ENCODE results near the gene SLC35B2. TPM values are rescaled to one million over a fixed set of nuclear protein-coding genes. Genes with fewer than 3 reads are reported as not detected.
A peak's percentile ranks its signal among the peaks of the same experiment; 100 is the strongest.

SLC35B2 gene, protein sequence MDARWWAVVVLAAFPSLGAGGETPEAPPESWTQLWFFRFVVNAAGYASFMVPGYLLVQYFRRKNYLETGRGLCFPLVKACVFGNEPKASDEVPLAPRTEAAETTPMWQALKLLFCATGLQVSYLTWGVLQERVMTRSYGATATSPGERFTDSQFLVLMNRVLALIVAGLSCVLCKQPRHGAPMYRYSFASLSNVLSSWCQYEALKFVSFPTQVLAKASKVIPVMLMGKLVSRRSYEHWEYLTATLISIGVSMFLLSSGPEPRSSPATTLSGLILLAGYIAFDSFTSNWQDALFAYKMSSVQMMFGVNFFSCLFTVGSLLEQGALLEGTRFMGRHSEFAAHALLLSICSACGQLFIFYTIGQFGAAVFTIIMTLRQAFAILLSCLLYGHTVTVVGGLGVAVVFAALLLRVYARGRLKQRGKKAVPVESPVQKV
- 23.8 TPM for total RNA-seq
- long read RNA-seq, transcript SLC35B2-202 (4 exons, 2,043 nt), result major isoform, 66 of 79 reads
- long read RNA-seq, partial matches to known transcripts, result 8 of 79 reads
- long read RNA-seq, other reads (novel, unspliced or antisense), result 3 of 79 reads

DNA sequence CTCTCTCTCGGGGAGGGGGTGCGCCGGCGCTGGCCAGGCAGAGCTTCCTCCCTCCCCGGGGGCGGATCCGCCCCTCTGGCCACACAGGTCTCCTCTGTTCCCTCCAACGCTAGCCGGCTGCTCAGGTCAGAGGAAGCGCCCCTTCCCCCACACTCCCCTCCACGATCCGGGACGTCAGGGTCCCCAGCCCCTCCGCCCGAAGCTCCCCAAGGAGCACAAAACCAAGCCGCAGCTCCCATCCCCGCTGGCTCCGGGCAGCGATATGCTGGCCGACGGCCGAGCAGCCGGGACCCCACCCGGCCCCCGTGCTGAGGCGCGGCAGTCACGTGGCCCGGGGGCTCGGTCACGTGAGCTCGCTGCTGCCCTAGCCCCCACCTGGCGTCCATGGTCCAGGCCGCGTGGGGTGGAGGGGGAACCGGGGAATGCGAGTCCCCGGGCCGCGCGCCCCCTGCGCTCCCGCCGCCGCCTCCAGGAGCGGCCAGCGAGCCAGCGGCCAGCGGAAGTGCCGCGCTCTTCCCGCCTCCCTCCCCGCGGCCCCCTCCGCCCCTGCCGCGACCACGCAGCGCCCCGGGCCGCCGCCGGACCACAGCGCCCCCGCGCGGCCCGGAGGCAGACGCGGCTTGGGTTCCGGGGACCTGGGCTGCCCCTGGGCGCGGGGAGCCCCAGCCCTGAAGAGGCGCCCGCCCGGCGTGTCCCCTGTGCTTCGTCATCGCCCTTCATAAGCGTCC, at the start of gene SLC35B2:
Gene SLC35B2 (minus strand): TSS at position 504 of the 728 bp plus-strand sequence. CDS start 118 bp downstream, at position 386.
- H3K36me3 ChIP-seq, result peaks cover 59% of the 10 kb centered on the region
- ATAC-seq, result peak; percentile 88 to 91
- intact Hi-C loops (cut with DNase I), result no loop called here

DNA sequence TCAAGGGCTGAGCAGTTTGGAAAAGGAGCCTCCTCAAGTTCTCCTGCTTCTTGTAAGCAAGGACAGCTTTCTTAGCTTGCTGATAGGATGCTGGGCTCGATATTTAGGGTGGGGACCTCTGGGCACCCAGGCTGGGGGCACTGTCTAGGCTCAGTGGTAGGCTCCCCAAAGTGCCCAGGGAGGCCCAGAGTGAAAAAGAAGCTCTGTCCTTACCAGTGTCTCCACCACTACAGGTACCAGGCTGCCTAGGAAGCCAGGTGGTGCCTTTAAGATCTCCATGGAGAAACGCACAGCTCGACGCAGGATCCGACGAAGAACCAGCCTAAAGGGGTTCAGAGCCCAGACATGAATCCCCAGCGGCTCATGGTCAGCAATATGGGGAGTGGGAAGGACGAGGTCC, 49.4 kb upstream of the SLC35B2 start:
- TF ChIP-seq, protein P1, sequence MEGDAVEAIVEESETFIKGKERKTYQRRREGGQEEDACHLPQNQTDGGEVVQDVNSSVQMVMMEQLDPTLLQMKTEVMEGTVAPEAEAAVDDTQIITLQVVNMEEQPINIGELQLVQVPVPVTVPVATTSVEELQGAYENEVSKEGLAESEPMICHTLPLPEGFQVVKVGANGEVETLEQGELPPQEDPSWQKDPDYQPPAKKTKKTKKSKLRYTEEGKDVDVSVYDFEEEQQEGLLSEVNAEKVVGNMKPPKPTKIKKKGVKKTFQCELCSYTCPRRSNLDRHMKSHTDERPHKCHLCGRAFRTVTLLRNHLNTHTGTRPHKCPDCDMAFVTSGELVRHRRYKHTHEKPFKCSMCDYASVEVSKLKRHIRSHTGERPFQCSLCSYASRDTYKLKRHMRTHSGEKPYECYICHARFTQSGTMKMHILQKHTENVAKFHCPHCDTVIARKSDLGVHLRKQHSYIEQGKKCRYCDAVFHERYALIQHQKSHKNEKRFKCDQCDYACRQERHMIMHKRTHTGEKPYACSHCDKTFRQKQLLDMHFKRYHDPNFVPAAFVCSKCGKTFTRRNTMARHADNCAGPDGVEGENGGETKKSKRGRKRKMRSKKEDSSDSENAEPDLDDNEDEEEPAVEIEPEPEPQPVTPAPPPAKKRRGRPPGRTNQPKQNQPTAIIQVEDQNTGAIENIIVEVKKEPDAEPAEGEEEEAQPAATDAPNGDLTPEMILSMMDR (IDR thresholded peaks at IDR 0.05), result no peak
- no peak overlapping the region for H3K4me3 ChIP-seq
- H3K27ac ChIP-seq, result no peak overlapping the region
- H3K4me1 ChIP-seq, result peaks cover 1% of the 10 kb centered on the region
- H3K27me3 ChIP-seq (ENCODE audit: low read depth), result no peaks in the 10 kb centered on the region
- ATAC-seq (no peak), DNase-seq (no peak)
- no peaks in the 10 kb centered on the region for H3K9me3 ChIP-seq
- intact Hi-C loops (cut with DNase I), result no loop called here
- peaks cover 96% of the 10 kb centered on the region for H3K36me3 ChIP-seq

More for the DNA sequence above, at the start of gene SLC35B2:
- H3K27ac ChIP-seq, result peak within 1 kb of the TSS; percentile 87
- peak within 1 kb of the TSS; percentile 96 for H3K4me3 ChIP-seq
- no peaks in the 10 kb centered on the region for H3K9me3 ChIP-seq
- DNase-seq, result peak; percentile 75
- no peaks in the 10 kb centered on the region for H3K27me3 ChIP-seq (ENCODE audit: low read depth)
- H3K4me1 ChIP-seq, result peaks cover 41% of the 10 kb centered on the region
- TF ChIP-seq, protein P1 (IDR thresholded peaks at IDR 0.05), result peak; percentile 68

DNA sequence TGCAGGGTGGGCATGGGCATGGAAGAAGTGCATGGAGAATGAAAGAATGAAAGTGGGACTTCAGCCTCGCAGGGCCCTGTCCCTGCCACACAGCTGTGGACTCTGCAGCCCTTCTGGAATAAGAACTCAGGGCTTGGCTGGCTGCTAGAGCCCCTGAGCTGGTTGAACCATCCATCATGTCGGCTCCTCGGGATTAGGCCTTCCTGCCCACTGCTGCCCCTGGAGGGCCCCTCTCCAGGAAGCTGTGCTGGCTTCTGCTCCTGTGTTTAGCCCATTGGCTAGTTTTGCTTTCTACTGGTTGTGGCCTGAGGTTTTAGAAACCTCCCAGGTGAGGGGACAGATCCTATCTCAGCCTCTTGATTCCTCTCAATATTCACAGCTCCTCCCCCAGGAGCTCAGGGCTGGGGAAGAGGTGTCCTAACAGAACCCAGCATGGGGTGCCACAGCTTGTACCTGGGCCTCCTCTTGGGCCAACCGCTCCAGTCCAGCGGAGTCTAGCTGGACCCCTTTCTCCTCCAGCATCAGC, 47.9 kb upstream of the SLC35B2 start:
- H3K27me3 ChIP-seq (ENCODE audit: low read depth), result no peaks in the 10 kb centered on the region
- no peak overlapping the region for H3K4me3 ChIP-seq
- H3K4me1 ChIP-seq, result no peaks in the 10 kb centered on the region
- H3K27ac ChIP-seq, result no peak overlapping the region
- intact Hi-C loops (cut with DNase I), result no loop called here
- H3K36me3 ChIP-seq, result peaks cover 99% of the 10 kb centered on the region
- no peak for DNase-seq
- H3K9me3 ChIP-seq, result no peaks in the 10 kb centered on the region
- no peak for ATAC-seq
- TF ChIP-seq, protein P1 (IDR thresholded peaks at IDR 0.05), result no peak

DNA sequence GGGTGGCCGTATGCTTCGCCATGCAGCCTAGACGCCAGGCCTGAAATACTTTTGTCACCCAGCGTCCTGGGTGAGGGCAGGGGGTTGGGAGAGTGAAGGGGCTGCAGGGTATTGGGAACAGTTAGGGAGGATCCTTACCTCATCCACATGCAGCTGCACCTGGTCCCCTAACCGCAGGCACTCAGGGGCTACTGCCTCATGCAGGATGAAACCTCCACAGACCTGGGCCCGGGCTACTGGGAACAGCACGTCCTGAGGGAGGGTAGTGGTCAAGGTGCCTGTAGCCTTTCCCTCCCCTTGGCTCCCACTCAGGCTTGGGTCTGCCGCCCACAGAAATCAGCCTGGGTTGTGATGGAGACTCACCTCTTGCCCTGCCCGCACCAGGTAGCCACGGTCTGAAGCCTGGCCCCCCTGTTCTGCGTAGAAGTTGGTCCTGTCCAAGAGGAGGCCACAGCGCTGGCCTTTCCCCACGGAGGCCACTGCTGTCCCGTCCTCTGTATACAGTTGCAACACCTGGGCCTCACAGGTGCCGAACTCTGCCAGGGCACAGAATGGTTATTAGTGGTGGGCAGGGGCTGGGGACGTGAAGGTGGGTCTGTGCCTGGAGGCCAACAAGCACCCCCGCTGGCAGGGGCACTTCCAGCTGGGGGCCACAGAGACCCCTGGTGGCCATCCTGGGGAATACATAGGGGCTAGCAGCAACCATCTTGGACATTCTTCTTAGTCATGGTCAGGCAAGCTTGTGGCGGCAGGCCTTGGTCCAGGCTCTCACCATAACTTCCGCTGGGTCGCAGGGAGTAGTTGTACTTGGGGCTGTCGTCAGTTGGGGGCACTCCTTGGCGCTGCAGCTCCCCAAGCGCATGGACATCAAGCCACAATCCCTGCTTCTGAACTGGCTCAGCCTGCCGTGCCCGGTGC, 47.2 kb upstream of the SLC35B2 start:
- Histone ChIP-seq H3K4me1 (no peaks in the 10 kb centered on the region), H3K36me3 (peaks cover 94% of the 10 kb centered on the region), H3K27ac (no peak overlapping the region), H3K4me3 (no peak overlapping the region), H3K27me3 (ENCODE audit: low read depth) (no peaks in the 10 kb centered on the region), H3K9me3 (no peaks in the 10 kb centered on the region)
- ATAC-seq, result peak; percentile 42 to 57
- no peak for DNase-seq
- intact Hi-C loops (cut with DNase I), result no loop called here
- TF ChIP-seq, protein P1 (IDR thresholded peaks at IDR 0.05), result peak; percentile 77
